ENCODE results near the gene ZDHHC14.

The ZDHHC14 gene

DNA sequence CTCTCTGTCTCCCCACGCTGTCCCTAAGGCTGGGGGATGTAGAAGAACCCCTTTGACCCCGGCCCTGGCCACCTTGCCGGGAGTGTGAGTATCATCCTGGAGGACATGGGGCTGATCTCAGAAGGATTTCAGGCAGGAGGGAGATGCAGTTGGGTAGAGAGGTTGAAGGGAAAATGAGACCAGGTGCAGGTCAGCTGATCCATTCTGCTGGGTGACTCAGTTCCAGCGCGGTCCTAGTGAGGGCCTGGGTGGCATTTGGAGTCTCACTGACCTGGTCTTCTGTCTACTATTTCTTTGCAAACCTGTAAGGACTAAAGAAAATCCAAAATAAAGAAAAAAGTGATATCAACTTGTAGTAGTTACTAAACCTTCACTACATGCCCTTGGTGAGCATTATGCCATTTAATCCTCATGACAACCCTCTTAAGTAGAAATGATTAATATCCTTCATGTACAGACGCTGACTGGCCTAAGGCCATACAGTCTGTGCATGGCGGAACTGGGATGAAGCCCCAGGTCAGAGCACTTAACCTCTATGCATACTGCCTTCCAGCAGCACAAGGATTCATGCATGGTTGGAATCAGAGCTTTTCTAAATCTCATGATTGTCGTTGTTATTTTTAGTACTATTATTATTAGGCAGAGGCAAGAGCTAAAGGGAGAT is 106.3 kb downstream of the ZDHHC14 start:
- no peak for TF ChIP-seq ZNF274 (IDR thresholded peaks at IDR 0.05; ENCODE audit: low read depth, low read length)
- H3K4me3 ChIP-seq (ENCODE audit: low read length), result no peak overlapping the region

GRCh38 chr6:157488058-157488457 is 107.1 kb downstream of the ZDHHC14 start:
- TF ChIP-seq ZNF274 (IDR thresholded peaks at IDR 0.05; ENCODE audit: low read depth, low read length), result no peak
- no peak overlapping the region for H3K4me3 ChIP-seq (ENCODE audit: low read length)

DNA sequence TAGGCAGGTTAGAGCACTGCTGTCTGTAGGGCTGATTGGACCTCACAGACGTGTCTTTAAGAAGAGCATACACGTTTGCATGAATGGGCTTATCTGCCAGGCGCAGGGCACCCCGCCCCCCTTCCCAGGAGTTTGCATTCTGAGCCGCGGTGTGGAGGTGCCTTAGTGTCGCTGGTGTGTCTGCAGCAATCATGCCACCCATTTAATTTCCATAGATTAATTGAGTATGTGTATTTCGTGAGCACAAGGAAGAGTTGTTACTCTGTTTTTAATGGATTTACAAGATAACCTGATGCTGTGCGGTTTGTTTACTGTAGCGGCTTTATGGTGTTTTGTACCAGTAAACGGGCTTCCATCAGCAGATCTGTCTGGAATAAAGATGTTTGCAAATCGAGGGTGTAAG is 107.7 kb downstream of the ZDHHC14 start:
- no peak for TF ChIP-seq ZNF274 (IDR thresholded peaks at IDR 0.05; ENCODE audit: low read depth, low read length)
- no peak overlapping the region for H3K4me3 ChIP-seq (ENCODE audit: low read length)

DNA sequence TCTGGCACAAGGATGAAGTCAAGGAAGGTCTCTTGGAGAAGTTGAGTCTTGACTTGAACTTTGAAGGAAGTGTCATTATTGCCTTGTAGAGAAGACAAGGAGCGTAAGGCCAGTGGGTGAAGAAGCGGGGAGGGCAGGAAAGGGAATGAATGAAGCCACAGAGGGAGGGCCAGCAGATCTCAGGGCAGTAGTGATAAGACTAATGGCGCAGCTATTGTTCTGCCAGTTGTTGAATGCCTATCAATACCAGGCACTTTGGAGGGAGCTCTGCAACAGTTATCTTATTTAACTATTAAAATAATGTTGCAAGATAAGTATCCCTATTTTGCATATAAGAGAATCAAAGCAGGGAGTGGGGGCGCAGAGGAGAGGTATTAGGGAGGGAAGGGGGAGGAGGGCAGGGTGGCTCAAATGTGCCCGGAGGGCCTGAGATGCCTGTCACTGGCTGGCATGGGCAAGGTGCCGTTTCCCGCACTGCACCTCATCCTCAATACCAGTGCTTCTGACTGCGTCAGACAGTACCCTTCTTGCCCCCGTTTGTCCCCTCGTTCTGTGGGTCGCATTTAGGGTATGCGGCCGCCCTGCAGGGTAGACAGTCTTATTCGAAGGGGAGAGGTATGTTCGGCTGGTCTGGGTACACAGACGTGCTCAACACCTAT is 109.8 kb downstream of the ZDHHC14 start:
- H3K4me3 ChIP-seq (ENCODE audit: low read length), result no peak overlapping the region
- TF ChIP-seq ZNF274 (IDR thresholded peaks at IDR 0.05; ENCODE audit: low read depth, low read length), result no peak

GRCh38 chr6:157491571-157492232 is 110.7 kb downstream of the ZDHHC14 start:
- no peak overlapping the region for H3K4me3 ChIP-seq (ENCODE audit: low read length)
- TF ChIP-seq ZNF274 (IDR thresholded peaks at IDR 0.05; ENCODE audit: low read depth, low read length), result no peak

GRCh38 chr6:157492249-157492648 is 111.3 kb downstream of the ZDHHC14 start:
- TF ChIP-seq ZNF274 (IDR thresholded peaks at IDR 0.05; ENCODE audit: low read depth, low read length), result no peak
- no peak overlapping the region for H3K4me3 ChIP-seq (ENCODE audit: low read length)

DNA sequence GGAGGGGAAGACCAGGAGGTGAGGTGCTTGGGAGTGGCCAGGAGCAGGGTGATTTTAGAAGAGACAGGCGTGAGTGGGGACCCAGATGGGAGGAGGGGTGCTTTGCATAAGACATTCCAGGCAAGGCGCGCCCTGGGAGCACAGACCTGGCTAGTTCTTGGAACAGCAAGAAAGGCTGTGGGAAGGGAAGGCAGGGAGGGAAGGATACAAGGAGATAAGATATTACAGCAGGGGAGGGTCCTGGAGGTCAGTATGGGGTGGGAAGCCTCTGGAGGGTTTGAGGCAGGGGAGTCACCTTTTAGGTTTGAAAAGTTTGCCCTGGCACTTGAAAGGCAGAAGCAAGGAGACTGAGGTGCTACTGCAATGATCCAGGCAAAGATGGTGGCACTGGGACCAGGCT is 111.8 kb downstream of the ZDHHC14 start:
- no peak overlapping the region for H3K4me3 ChIP-seq (ENCODE audit: low read length)
- no peak for TF ChIP-seq ZNF274 (IDR thresholded peaks at IDR 0.05; ENCODE audit: low read depth, low read length)

GRCh38 chr6:157493173-157493572 is 112.2 kb downstream of the ZDHHC14 start:
- TF ChIP-seq ZNF274 (IDR thresholded peaks at IDR 0.05; ENCODE audit: low read depth, low read length), result no peak
- no peak overlapping the region for H3K4me3 ChIP-seq (ENCODE audit: low read length)

DNA sequence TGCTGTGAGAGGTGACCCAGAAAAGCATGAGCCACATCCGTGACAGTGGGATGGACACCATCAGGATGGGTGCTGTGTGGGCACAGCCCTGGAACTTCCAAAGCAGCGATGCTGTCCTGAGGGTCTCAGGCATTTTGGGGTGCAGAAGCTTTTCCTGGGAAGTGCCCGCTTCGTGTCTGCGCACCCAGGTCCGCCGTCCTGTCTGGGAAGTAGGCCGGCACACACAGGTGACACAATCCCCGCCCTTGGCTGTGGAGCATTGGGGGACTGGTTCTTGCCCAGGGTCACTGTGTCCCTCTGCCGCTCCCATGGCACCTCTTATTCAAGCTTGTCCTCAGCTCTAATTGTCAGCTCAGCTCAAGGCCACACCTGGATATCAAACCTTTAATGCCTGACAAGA is 112.6 kb downstream of the ZDHHC14 start:
- no peak overlapping the region for H3K4me3 ChIP-seq (ENCODE audit: low read length)
- no peak for TF ChIP-seq ZNF274 (IDR thresholded peaks at IDR 0.05; ENCODE audit: low read depth, low read length)

DNA sequence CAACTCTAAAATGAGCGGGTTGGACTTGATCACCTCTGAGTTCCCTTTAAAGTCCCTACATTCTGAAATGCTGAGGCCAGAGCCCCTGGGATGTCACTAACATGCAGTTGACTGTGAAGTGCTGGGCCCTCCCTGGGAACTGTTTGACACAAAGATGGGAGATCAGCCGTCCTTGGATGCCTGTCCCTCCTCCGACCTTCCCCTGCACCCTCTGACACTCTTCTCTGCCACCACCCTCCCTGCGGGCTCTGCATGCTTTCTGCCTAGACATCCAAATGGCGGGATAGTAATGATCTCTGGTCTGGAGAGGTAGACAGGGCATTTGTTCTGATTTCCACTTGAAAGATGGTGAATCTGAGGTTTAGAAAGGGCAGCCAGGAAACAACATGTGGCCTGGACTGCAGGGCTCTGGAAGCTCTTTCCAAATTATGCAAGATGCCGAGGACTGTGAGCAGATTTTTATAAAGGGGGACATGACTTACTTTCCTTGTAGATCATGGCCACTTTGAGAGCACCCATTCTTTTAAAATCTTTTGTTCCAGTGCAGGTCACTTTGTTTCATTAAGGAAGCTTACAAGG is 113.2 kb downstream of the ZDHHC14 start:
- no peak for TF ChIP-seq ZNF274 (IDR thresholded peaks at IDR 0.05; ENCODE audit: low read depth, low read length)
- H3K4me3 ChIP-seq (ENCODE audit: low read length), result no peak overlapping the region

DNA sequence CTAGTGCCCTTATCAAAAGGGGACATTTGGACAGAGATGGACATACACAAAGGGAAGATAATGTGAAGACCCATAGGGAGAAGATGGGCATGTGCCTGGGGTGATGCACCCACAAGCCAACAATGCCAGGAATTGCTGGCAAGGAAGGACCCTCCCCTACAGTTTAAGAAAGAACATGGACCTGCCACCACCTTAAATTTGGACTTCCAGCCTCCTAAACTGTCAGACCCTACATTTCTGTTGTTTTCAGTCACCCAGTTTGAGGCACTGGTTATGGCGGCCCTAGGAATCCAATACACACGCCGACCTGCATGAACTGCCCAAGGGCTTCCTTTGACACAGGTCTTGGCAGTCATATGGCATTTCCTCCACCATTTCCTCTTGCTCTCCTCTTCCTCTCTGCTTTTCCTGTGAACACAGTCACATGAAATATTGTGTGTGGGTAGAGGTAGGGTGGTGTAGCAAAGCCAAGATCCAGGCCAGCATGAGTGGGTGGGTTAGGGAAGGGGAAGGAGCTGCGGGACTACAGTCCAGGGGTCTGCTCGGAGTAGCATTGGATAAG is 115.6 kb downstream of the ZDHHC14 start:
- TF ChIP-seq ZNF274 (IDR thresholded peaks at IDR 0.05; ENCODE audit: low read depth, low read length), result no peak
- no peak overlapping the region for H3K4me3 ChIP-seq (ENCODE audit: low read length)

- no peak overlapping the region for H3K4me3 ChIP-seq (ENCODE audit: low read length)
- no peak for TF ChIP-seq ZNF274 (IDR thresholded peaks at IDR 0.05; ENCODE audit: low read depth, low read length)
Measured at GRCh38 chr6:157497579-157497978, 116.6 kb downstream of the ZDHHC14 start.

DNA sequence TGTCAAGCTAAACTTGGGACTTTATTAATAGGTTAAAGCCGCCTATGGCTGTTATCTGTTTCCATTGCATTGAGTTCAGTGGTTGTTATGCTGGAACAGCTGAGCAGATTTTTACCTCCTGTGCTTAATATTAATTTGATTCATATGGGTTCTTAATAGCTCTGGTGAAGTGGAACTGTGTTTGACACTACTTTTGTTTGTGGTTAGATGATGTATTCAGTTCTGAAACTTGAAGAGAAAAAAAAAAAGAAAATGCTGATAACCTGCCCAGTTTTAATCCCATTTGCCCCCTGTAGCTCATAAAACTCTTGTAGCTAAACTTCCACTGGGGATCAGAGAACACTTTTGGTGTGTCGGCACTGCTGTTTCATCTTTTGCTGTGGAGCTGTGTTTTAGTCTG is 117.8 kb downstream of the ZDHHC14 start:
- H3K4me3 ChIP-seq (ENCODE audit: low read length), result no peak overlapping the region
- TF ChIP-seq ZNF274 (IDR thresholded peaks at IDR 0.05; ENCODE audit: low read depth, low read length), result no peak

DNA sequence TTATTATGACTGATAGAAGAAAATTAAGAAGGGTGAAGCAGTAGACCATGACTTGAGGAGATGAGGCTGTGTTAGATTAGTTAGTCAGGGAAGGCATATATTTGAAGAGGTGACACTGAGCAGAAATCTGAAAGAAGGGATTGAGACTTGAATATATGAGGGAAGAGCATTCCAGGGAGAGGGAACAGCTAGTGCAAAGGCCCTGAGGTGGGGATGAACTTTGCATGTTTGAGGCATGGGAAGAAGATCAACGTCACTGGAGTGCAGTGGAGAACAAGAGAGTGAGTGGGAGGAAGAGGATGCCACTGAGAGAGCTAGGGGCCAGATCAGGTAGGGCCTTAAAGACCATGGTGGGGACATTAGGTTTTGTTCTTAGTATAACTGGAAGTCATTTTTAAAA is 119.0 kb downstream of the ZDHHC14 start:
- H3K4me3 ChIP-seq (ENCODE audit: low read length), result no peak overlapping the region
- no peak for TF ChIP-seq ZNF274 (IDR thresholded peaks at IDR 0.05; ENCODE audit: low read depth, low read length)

Measured in GM08714 (cell line).